ENCODE measurements around the gene TOP1. TPM values are rescaled to one million over a fixed set of nuclear protein-coding genes. Genes with fewer than 3 reads are reported as not detected.

TOP1 gene
- total and polyA plus RNA-seq, 9 of the 15 experiments (the other 6 are each of a cell fraction or from before 2014, with no cell fraction given): 26.4 to 127 (median 39.6) TPM

- Histone ChIP-seq H4K20me1 (replicated peaks; ENCODE audit: control insufficient read depth, insufficient read depth, low read length) (no peaks in the 10 kb centered on the region), H3K4me1 (replicated peaks in 1 of 2; ENCODE audit: control insufficient read depth in 2 of 2, insufficient read depth in 2 of 2, low read length in 2 of 2) (peaks cover 38 to 60% of the 10 kb centered on the region in 2 experiments), H3K4me3 (no peak overlapping the region), H3K36me3 (ENCODE audit: control insufficient read depth, insufficient read depth, low read length) (no peaks in the 10 kb centered on the region), H3K9me1 (ENCODE audit: control insufficient read depth, insufficient read depth, low read length) (no peaks in the 10 kb centered on the region), H3K27me3 (ENCODE audit: control insufficient read depth in 2 of 2, insufficient read depth in 2 of 2, low read length in 2 of 2) (no peaks in the 10 kb centered on the region), H3K9ac (ENCODE audit: insufficient read depth in 1 of 2, low read depth in 2 of 2, low read length in 2 of 2) (no peak overlapping the region), H3K79me2 (ENCODE audit: control insufficient read depth, insufficient read depth, low read length) (no peaks in the 10 kb centered on the region), H3K9me3 (replicated peaks; ENCODE audit: control insufficient read depth, insufficient read depth, low read depth, low read length) (0 out of 2 replicates have a peak, but pooled peaks cover 2% of the 10 kb centered on the region), H3K27ac (ENCODE audit: extremely low read depth, low read depth, low read length) (peak overlapping the region; percentile 73; the same call in 1 of the 3 replicates), H3K4me2 (ENCODE audit: insufficient read depth, low read length) (peak overlapping the region; percentile 51; the same call in 1 of the 2 replicates), H2AFZ (ENCODE audit: low read depth, low read length) (0 out of 2 replicates have a peak overlapping the region, but pooled peaks have one; percentile 21)
- intact Hi-C loops (cut with micrococcal nuclease) (no loop called here), in situ Hi-C loops (cut with MboI) (no loop called here)
- no TSS peak for BruUV-seq (replicated peaks)
- CTCF ChIA-PET (ENCODE audit: low intra/inter-chr PET ratio): no interaction called here
- WGBS (ENCODE audit: insufficient coverage, low coverage, missing lambda C conversion rate): 33% methylated on average over 3 of the region's 3 CpGs
- POLR2A ChIA-PET: interaction anchor here (0.6 to 1.0 kb wide), 2 partner anchors 16 to 108 kb away, joined by 3 to 4 read pairs; no protein-coding TSS in a partner anchor
- FAIRE-seq (no peak), DNase-seq (ENCODE audit: extremely low read depth in 1 of 4, low spot score in 3 of 4) (peak in 1 of 4 experiments; percentile 23), ATAC-seq (no peak)
- TF ChIP-seq CXXC5 (CRISPR knock-in tag; IDR thresholded peaks at IDR 0.05) (no peak), CUX1 (CRISPR knock-in tag; IDR thresholded peaks at IDR 0.05) (no peak), ZNF75A (CRISPR knock-in tag; IDR thresholded peaks at IDR 0.05) (no peak), RNF219 (CRISPR knock-in tag; IDR thresholded peaks at IDR 0.05) (no peak), CCNT2 (IDR thresholded peaks at IDR 0.05; ENCODE audit: borderline replicate concordance, extremely low read depth, insufficient read length, low read depth, low read length) (peak; percentile 13), COPS2 (conservative IDR thresholded peaks at IDR 0.05) (no peak), SIRT6 (IDR thresholded peaks at IDR 0.05; ENCODE audit: low read depth, low read length) (no peak), CBFA2T3 (IDR thresholded peaks at IDR 0.05) (peak; percentile 32; the same call in 1 of the 2 replicates), ZBTB9 (CRISPR knock-in tag; IDR thresholded peaks at IDR 0.05) (0 out of 2 replicates have a peak, but pooled peaks have one; percentile 29), ZFX (CRISPR knock-in tag; IDR thresholded peaks at IDR 0.05) (no peak), DNMT1 (IDR thresholded peaks at IDR 0.05) (no peak), ESRRA (IDR thresholded peaks at IDR 0.05; ENCODE audit: borderline replicate concordance, low read depth) (peak; percentile 80)
Measured at GRCh38 chr20:41007481-41007880, 21.1 kb upstream of the TOP1 start.
